T-cell (primary cell): ENCODE results near the gene SDHC. TPM values are rescaled to one million over a fixed set of nuclear protein-coding genes. Genes with fewer than 3 reads are reported as not detected.

ENCODE experiments used
- ATAC-seq, 4 experiments: fragments of 200-7000 bp in 3 of 4; fragments of 150-1000 bp in 1 of 4; cut with Tn5 transposase; replicated peaks in 1 of 4; 1 replicate in 3 of 4; 2 replicates in 1 of 4; pipeline ENCODE4 v1.10.0; 2021; ENCODE audit warnings: moderate library complexity in 3 of 4, mild to moderate bottlenecking in 2 of 4, moderate number of reproducible peaks in 1 of 4
- CTCF ChIA-PET, 2 donors: fragments of 300-600 bp; sonication (Branson Sonifier 250); formaldehyde crosslinking; loops; one replicate each; lab custom pipeline; 2022; ENCODE audit warnings: antibody characterized with exemption in 2 of 2; lab: Charles Lee
- POLR2A ChIA-PET, 2 donors: fragments of 300-600 bp; sonication (Branson Sonifier 250); formaldehyde crosslinking; loops; one replicate each; lab custom pipeline; 2022; ENCODE audit warnings: antibody characterized with exemption in 2 of 2; lab: Charles Lee
- DNase-seq, 35 experiments: peaks; one replicate each; pipeline versions ENCODE4 v3.0.0 to v3.0.0-alpha.2; 2013 to 2023
- H3K27ac ChIP-seq: one replicate; pipeline ENCODE4 v1.5.1; 2013; ENCODE audit warnings: low read length
- H3K27me3 ChIP-seq, 2 experiments: replicated peaks in 1 of 2; 1 replicate in 1 of 2; 2 replicates in 1 of 2; pipeline versions ENCODE4 v1.6.1 to v1.7.0; 2013; ENCODE audit warnings: low read length in 1 of 2, mixed read lengths in 1 of 2; ENCODE audit not compliant: control insufficient read depth in 2 of 2, insufficient read depth in 2 of 2; ENCODE audit errors: extremely low read depth in 1 of 2
- H3K36me3 ChIP-seq, 2 donors: 1 replicate in 1 of 2; 2 replicates in 1 of 2; pipeline versions ENCODE4 v1.6.1 to v1.7.0; 2013; ENCODE audit warnings: low read length in 1 of 2; ENCODE audit not compliant: control insufficient read depth in 2 of 2, insufficient read depth in 1 of 2; ENCODE audit errors: extremely low read depth in 1 of 2
- H3K4me1 ChIP-seq, 2 experiments: 1 replicate in 1 of 2; 2 replicates in 1 of 2; pipeline versions ENCODE4 v1.6.1 to v1.7.0; 2013; ENCODE audit warnings: low read length in 2 of 2, mixed read lengths in 1 of 2; ENCODE audit not compliant: insufficient read depth in 2 of 2, control insufficient read depth in 1 of 2; ENCODE audit errors: extremely low read depth in 1 of 2
- H3K4me3 ChIP-seq, 2 donors: 1 replicate in 1 of 2; 2 replicates in 1 of 2; pipeline versions ENCODE4 v1.5.1 to v1.7.0; 2013; ENCODE audit warnings: mild to moderate bottlenecking in 2 of 2, low read length in 1 of 2, moderate library complexity in 1 of 2; ENCODE audit not compliant: control insufficient read depth in 1 of 2; ENCODE audit errors: extremely low read depth in 1 of 2
- H3K9me3 ChIP-seq: 2 replicates; pipeline ENCODE4 v1.7.0; 2013
- H3K27ac Mint-ChIP-seq, 2 donors: one replicate each; pipeline ENCODE4 v1.8.0; 2020 to 2021; ENCODE audit warnings: mild to moderate bottlenecking in 2 of 2, mixed read lengths in 2 of 2
- H3K27me3 Mint-ChIP-seq, 2 donors: one replicate each; pipeline ENCODE4 v1.8.0; 2021 to 2022; ENCODE audit warnings: mixed read lengths in 2 of 2
- H3K36me3 Mint-ChIP-seq: one replicate; pipeline ENCODE4 v1.8.0; 2021; ENCODE audit warnings: mixed read lengths
- H3K4me1 Mint-ChIP-seq, 3 donors: one replicate each; pipeline ENCODE4 v1.8.0; 2020 to 2022; ENCODE audit warnings: mixed read lengths in 3 of 3, mild to moderate bottlenecking in 1 of 3
- H3K4me3 Mint-ChIP-seq, 3 donors: one replicate each; pipeline ENCODE4 v1.8.0; 2020 to 2022; ENCODE audit warnings: mild to moderate bottlenecking in 3 of 3, mixed read lengths in 3 of 3, moderate library complexity in 3 of 3
- H3K9me3 Mint-ChIP-seq, 3 donors: one replicate each; pipeline ENCODE4 v1.8.0; 2020 to 2022; ENCODE audit warnings: mixed read lengths in 3 of 3
- WGBS: methylation state at CpG from one replicate; pipeline ENCODE4 v1.1.5; 2013; ENCODE audit warnings: missing lambda C conversion rate; ENCODE audit not compliant: insufficient coverage; 5-methylcytosine and 5-hydroxymethylcytosine counted together
- total RNA-seq, 35 experiments: library from RNA in 6 of 35; stranded (reverse) in 6 of 35; fragments of 120-200 nt in 1 of 35; gene quantifications; one replicate each; pipeline versions ENCODE4 v1.2.1 to v1.2.4 and lab custom pipeline; 2013 to 2026

Gene SDHC
- total RNA-seq (100 to 1,000 TPM in 3 of 5 donors, 10 to 100 TPM in 2; 86.4 to 106 (median 103) TPM), total RNA-seq (lab: John Stamatoyannopoulos, UW) (13.7 to 48.2 (median 19.6) reads per million in 29 experiments)
- total RNA-seq (2013), result 48.1 TPM

- Mint-ChIP-seq H3K4me3 (peak within 1 kb of the TSS; percentile 94 to 97 (median 96)), H3K4me1 (peaks cover 26 to 30% (median 29%) of the 10 kb centered on the region in 3 donors), H3K9me3 (no peaks in the 10 kb centered on the region), H3K27me3 (no peaks in the 10 kb centered on the region), H3K36me3 (peaks cover 4% of the 10 kb centered on the region), H3K27ac (peak within 1 kb of the TSS; percentile 99)
- under 1% methylated on average over 34 of the region's 45 CpGs for WGBS
- no peaks in the 10 kb centered on the region for H3K36me3 ChIP-seq
- peaks cover 11 to 13% of the 10 kb centered on the region in 2 experiments for H3K4me1 ChIP-seq
- peak within 1 kb of the TSS; percentile 93 to 100 for H3K4me3 ChIP-seq
- peak; percentile 78 to 95 (median 90) for DNase-seq
- ChIA-PET CTCF (interaction anchor here (0.5 to 2.5 kb wide), 10 partner anchors 9 to 270 kb away, joined by 3 to 29 read pairs (median 6); partner anchors contain the start of gene TOMM40L (in 1 of the 2)), POLR2A (interaction anchor here in 1 of 2 donors (0.6 to 2.4 kb wide), 7 partner anchors 8 to 1905 kb away, joined by 3 to 14 read pairs (median 7); partner anchors contain the start of genes NDUFS2 and TOMM40L)
- ATAC-seq, result peak; percentile 99
- H3K27me3 ChIP-seq, result no peaks in the 10 kb centered on the region
- H3K9me3 ChIP-seq, result no peaks in the 10 kb centered on the region
- peak within 1 kb of the TSS; percentile 96 for H3K27ac ChIP-seq
These were observed at the start of gene SDHC for GRCh38 chr1:161314201-161314981. TSS of gene SDHC (plus strand) at chr1:161314381. CDS start at chr1:161314406, 25 bp downstream.

GRCh38 chr1:161265305-161265704 is 48.9 kb upstream of the SDHC start:
- Histone ChIP-seq H3K4me3 (no peak overlapping the region), H3K27me3 (peaks cover 6 to 37% of the 10 kb centered on the region in 2 experiments), H3K4me1 (no peaks in the 10 kb centered on the region), H3K27ac (no peak overlapping the region), H3K9me3 (no peaks in the 10 kb centered on the region), H3K36me3 (no peaks in the 10 kb centered on the region)
- Mint-ChIP-seq H3K4me3 (no peak overlapping the region), H3K27me3 (peaks cover 30 to 35% of the 10 kb centered on the region in 2 donors), H3K36me3 (no peaks in the 10 kb centered on the region), H3K9me3 (no peaks in the 10 kb centered on the region), H3K4me1 (peaks cover 3 to 6% (median 5%) of the 10 kb centered on the region in 3 donors), H3K27ac (no peak overlapping the region)
- 94% methylated on average over 3 of the region's 5 CpGs for WGBS
- DNase-seq (no peak), ATAC-seq (no peak)
- ChIA-PET CTCF (no interaction called here), POLR2A (no interaction called here)

- Histone ChIP-seq H3K9me3 (no peaks in the 10 kb centered on the region), H3K4me3 (no peak overlapping the region), H3K4me1 (no peaks in the 10 kb centered on the region), H3K27me3 (peaks cover 2 to 32% of the 10 kb centered on the region in 2 experiments), H3K36me3 (no peaks in the 10 kb centered on the region), H3K27ac (no peak overlapping the region)
- no CpG with 5 or more reads among the region's 3 CpGs for WGBS
- Mint-ChIP-seq H3K27me3 (peaks cover 24 to 26% of the 10 kb centered on the region in 2 donors), H3K9me3 (no peaks in the 10 kb centered on the region), H3K27ac (no peak overlapping the region), H3K36me3 (no peaks in the 10 kb centered on the region), H3K4me1 (peaks cover 0 to 2% (median 0%) of the 10 kb centered on the region in 3 donors), H3K4me3 (no peak overlapping the region)
- ChIA-PET CTCF (no interaction called here), POLR2A (no interaction called here)
- no peak for DNase-seq
- no peak for ATAC-seq
These were observed 48.0 kb upstream of the SDHC start for GRCh38 chr1:161266202-161266601.

GRCh38 chr1:161266836-161267235 is 47.3 kb upstream of the SDHC start:
- WGBS, result no CpG with 5 or more reads among the region's 2 CpGs
- no peak for DNase-seq

GRCh38 chr1:161267321-161267720 is 46.9 kb upstream of the SDHC start:
- Mint-ChIP-seq H3K36me3 (no peaks in the 10 kb centered on the region), H3K4me1 (no peaks in the 10 kb centered on the region), H3K27me3 (peaks cover 18 to 23% of the 10 kb centered on the region in 2 donors), H3K9me3 (no peaks in the 10 kb centered on the region), H3K4me3 (no peak overlapping the region), H3K27ac (no peak overlapping the region)
- H3K27ac ChIP-seq, result no peak overlapping the region
- no peak for ATAC-seq
- no peaks in the 10 kb centered on the region for H3K36me3 ChIP-seq
- no peaks in the 10 kb centered on the region for H3K4me1 ChIP-seq
- no peak overlapping the region for H3K4me3 ChIP-seq
- 0% methylated on average over 1 of the region's 3 CpGs for WGBS
- H3K9me3 ChIP-seq, result no peaks in the 10 kb centered on the region
- ChIA-PET POLR2A (no interaction called here), CTCF (no interaction called here)
- peaks cover 2 to 24% of the 10 kb centered on the region in 2 experiments for H3K27me3 ChIP-seq
- DNase-seq, result no peak

More at GRCh38 chr1:161266836-161267235, 47.3 kb upstream of the SDHC start:
- Histone ChIP-seq H3K4me3 (no peak overlapping the region), H3K9me3 (no peaks in the 10 kb centered on the region), H3K27me3 (peaks cover 2 to 27% of the 10 kb centered on the region in 2 experiments), H3K27ac (no peak overlapping the region), H3K36me3 (no peaks in the 10 kb centered on the region), H3K4me1 (no peaks in the 10 kb centered on the region)
- ChIA-PET CTCF (no interaction called here), POLR2A (no interaction called here)
- no peaks in the 10 kb centered on the region for H3K36me3 Mint-ChIP-seq
- no peaks in the 10 kb centered on the region for H3K9me3 Mint-ChIP-seq
- no peaks in the 10 kb centered on the region for H3K4me1 Mint-ChIP-seq
- no peak overlapping the region for H3K27ac Mint-ChIP-seq
- ATAC-seq, result no peak
- H3K27me3 Mint-ChIP-seq, result peaks cover 20 to 22% of the 10 kb centered on the region in 2 donors
- H3K4me3 Mint-ChIP-seq, result no peak overlapping the region

GRCh38 chr1:161273402-161273801 is 40.8 kb upstream of the SDHC start:
- Histone ChIP-seq H3K27ac (no peak overlapping the region), H3K36me3 (no peaks in the 10 kb centered on the region), H3K27me3 (peaks cover 4% of the 10 kb centered on the region in 2 experiments), H3K4me3 (no peak overlapping the region), H3K9me3 (no peaks in the 10 kb centered on the region), H3K4me1 (no peaks in the 10 kb centered on the region)
- Mint-ChIP-seq H3K4me1 (no peaks in the 10 kb centered on the region), H3K27ac (no peak overlapping the region), H3K36me3 (no peaks in the 10 kb centered on the region), H3K9me3 (no peaks in the 10 kb centered on the region), H3K4me3 (no peak overlapping the region), H3K27me3 (peaks cover 14 to 18% of the 10 kb centered on the region in 2 donors)
- CTCF ChIA-PET, result no interaction called here
- POLR2A ChIA-PET, result no interaction called here
- 30% methylated on average over 1 of the region's 3 CpGs for WGBS
- DNase-seq (no peak), ATAC-seq (no peak)
